Measurements from ENCODE around the gene OGG1.
A peak's percentile ranks its signal among the peaks of the same experiment; 100 is the strongest.

Gene OGG1

GRCh38 chr3:9786209-9786739 is 36.5 kb downstream of the OGG1 start:
- no peak for DNase-seq (ENCODE audit: low spot score)

GRCh38 chr3:9786825-9787669 is 37.3 kb downstream of the OGG1 start:
- DNase-seq (ENCODE audit: low spot score): no peak

- no peak for DNase-seq (ENCODE audit: low spot score)
These were observed 38.0 kb downstream of the OGG1 start for GRCh38 chr3:9787714-9788113.

- DNase-seq (ENCODE audit: low spot score): no peak
These were observed 41.4 kb downstream of the OGG1 start for GRCh38 chr3:9791127-9791526.

GRCh38 chr3:9791790-9792404 is 42.1 kb downstream of the OGG1 start:
- DNase-seq (ENCODE audit: low spot score): no peak

GRCh38 chr3:9792405-9793160 is 42.8 kb downstream of the OGG1 start, which contains the start of the genes ARPC4 and TADA3:
ARPC4 (plus strand) TSS chr3:9793082; CDS start chr3:9793122, 40 bp downstream.
TADA3 (minus strand) TSS chr3:9792473; CDS start chr3:9791466, 1,007 bp downstream.
- peak; percentile 97 for DNase-seq (ENCODE audit: low spot score)

GRCh38 chr3:9793161-9793781 is 43.5 kb downstream of the OGG1 start:
- peak; percentile 24 for DNase-seq (ENCODE audit: low spot score)

GRCh38 chr3:9794400-9794799 is 44.6 kb downstream of the OGG1 start:
- no peak for DNase-seq (ENCODE audit: low spot score)

GRCh38 chr3:9795207-9795606 is 45.5 kb downstream of the OGG1 start:
- DNase-seq (ENCODE audit: low spot score): no peak

- DNase-seq (ENCODE audit: low spot score): no peak
These were observed 47.6 kb downstream of the OGG1 start for GRCh38 chr3:9797196-9797945.

- DNase-seq (ENCODE audit: low spot score): no peak
These were observed 50.8 kb downstream of the OGG1 start for GRCh38 chr3:9800529-9800928.

- DNase-seq (ENCODE audit: low spot score): no peak
These were observed 53.7 kb downstream of the OGG1 start for GRCh38 chr3:9803494-9803893.

- DNase-seq (ENCODE audit: low spot score): no peak
These were observed 55.2 kb downstream of the OGG1 start for GRCh38 chr3:9804996-9805395.

- no peak for DNase-seq (ENCODE audit: low spot score)
These were observed 56.4 kb downstream of the OGG1 start for GRCh38 chr3:9806137-9806536.
